SK-N-SH (cell line): ENCODE data around the gene UAP1L1.

Source experiments
- EZH2phosphoT487 ChIP-seq: fragments of 200-600 bp; sonication (generic); IDR thresholded peaks from 2 replicates; pipeline ENCODE4 v1.6.1; 2017; ENCODE audit warnings: low read depth, mixed run types, mild to moderate bottlenecking, antibody characterized with exemption, moderate library complexity, borderline replicate concordance
- FOXJ3 ChIP-seq: sonication (generic); formaldehyde crosslinking; IDR thresholded peaks from 2 replicates; pipeline ENCODE4 v1.5.1; 2020; ENCODE audit warnings: mild to moderate bottlenecking, missing genetic modification reagents
- GABPA ChIP-seq: IDR thresholded peaks from 2 replicates; pipeline ENCODE4 v1.4.0; 2012; ENCODE audit warnings: low read depth, mild to moderate bottlenecking
- MXI1 ChIP-seq: IDR thresholded peaks from 2 replicates; pipeline ENCODE4 v1.6.1; 2012; ENCODE audit warnings: mild to moderate bottlenecking, low read depth, low read length, improper control_type of control experiment
- POLR2AphosphoS5 ChIP-seq: IDR thresholded peaks from 2 replicates; pipeline ENCODE4 v1.6.1; 2012; ENCODE audit warnings: low read depth, low read length
- RAD21 ChIP-seq: IDR thresholded peaks from 2 replicates; pipeline ENCODE4 v1.6.1; 2012; ENCODE audit warnings: mild to moderate bottlenecking, low read length
- RFX5 ChIP-seq: IDR thresholded peaks from 2 replicates; pipeline ENCODE4 v1.6.1; 2012; ENCODE audit warnings: mild to moderate bottlenecking, improper control_type of control experiment, low read length
- SIN3A ChIP-seq: IDR thresholded peaks from 2 replicates; pipeline ENCODE4 v1.6.1; 2012; ENCODE audit warnings: low read depth, mild to moderate bottlenecking, low read length, moderate library complexity, borderline replicate concordance
- SMC3 ChIP-seq: IDR thresholded peaks from 2 replicates; pipeline ENCODE4 v1.6.1; 2012; ENCODE audit warnings: low read depth, low read length, improper control_type of control experiment
- TCF12 ChIP-seq: IDR thresholded peaks from 2 replicates; pipeline ENCODE4 v1.4.0; 2012
- YY1 ChIP-seq: IDR thresholded peaks from 2 replicates; pipeline ENCODE4 v1.4.0; 2012; ENCODE audit warnings: low read depth, mild to moderate bottlenecking
- TF ChIP-seq, protein P1 (sequence below): fragments of 200-600 bp; sonication (generic); IDR thresholded peaks from 2 replicates; pipeline ENCODE4 v1.6.1; 2017; ENCODE audit warnings: antibody characterized with exemption, mild to moderate bottlenecking, moderate library complexity
- TF ChIP-seq, protein P2 (sequence below): fragments of 150-350 bp; IDR thresholded peaks from 2 replicates; pipeline ENCODE4 v1.6.1; 2016; ENCODE audit warnings: mild to moderate bottlenecking, low read depth, low read length
- TF ChIP-seq, protein P3 (sequence below): IDR thresholded peaks from 2 replicates; pipeline ENCODE4 v1.4.0; 2012; ENCODE audit warnings: low read depth, borderline replicate concordance

DNA sequence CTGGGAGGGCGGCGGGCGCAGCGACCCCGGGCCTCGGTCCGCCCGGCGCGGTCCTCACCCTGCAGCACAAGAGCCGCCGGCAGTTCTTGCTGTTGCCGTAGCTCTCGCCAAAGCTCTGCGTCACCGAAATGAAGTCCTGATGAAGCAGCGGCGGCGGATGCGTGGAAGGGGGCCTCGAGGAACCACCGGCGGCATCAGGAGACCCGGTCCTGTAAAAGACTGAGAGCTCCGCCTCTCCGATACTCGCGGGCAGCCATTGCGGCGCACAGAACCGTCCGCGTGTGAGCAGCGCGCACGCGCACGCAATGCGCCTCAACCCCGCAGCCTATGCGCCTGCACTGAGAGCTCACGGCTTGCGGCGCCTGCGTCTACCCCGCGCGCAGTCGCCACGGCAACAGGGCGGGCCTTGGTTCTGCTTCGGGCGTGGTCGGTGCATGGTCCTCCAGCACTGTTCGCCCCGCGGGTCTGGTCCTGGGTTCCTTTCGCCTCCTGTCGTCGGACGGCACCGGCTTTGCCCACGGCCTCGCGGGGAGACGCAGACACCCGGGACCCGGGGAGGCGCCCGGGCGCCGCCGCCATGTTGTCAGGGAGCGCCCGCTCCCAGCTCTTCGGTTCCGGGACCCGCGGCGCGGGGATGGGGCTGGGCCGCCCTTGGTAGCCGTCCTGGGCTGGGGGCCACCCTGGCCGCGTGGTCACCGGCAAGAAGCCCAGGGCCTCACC is 52.3 kb downstream of the UAP1L1 start:
- peak; percentile 94 for TF ChIP-seq MXI1
- TF ChIP-seq RAD21, result no peak
- TF ChIP-seq, protein P1, sequence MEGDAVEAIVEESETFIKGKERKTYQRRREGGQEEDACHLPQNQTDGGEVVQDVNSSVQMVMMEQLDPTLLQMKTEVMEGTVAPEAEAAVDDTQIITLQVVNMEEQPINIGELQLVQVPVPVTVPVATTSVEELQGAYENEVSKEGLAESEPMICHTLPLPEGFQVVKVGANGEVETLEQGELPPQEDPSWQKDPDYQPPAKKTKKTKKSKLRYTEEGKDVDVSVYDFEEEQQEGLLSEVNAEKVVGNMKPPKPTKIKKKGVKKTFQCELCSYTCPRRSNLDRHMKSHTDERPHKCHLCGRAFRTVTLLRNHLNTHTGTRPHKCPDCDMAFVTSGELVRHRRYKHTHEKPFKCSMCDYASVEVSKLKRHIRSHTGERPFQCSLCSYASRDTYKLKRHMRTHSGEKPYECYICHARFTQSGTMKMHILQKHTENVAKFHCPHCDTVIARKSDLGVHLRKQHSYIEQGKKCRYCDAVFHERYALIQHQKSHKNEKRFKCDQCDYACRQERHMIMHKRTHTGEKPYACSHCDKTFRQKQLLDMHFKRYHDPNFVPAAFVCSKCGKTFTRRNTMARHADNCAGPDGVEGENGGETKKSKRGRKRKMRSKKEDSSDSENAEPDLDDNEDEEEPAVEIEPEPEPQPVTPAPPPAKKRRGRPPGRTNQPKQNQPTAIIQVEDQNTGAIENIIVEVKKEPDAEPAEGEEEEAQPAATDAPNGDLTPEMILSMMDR, result no peak
- TF ChIP-seq EZH2phosphoT487, result no peak
- no peak for TF ChIP-seq RFX5
- peak; percentile 83 for TF ChIP-seq POLR2AphosphoS5
- TF ChIP-seq FOXJ3 (CRISPR knock-in tag), result no peak
- no peak for TF ChIP-seq GABPA
- TF ChIP-seq YY1, result peak; percentile 92
- TF ChIP-seq, protein P2, sequence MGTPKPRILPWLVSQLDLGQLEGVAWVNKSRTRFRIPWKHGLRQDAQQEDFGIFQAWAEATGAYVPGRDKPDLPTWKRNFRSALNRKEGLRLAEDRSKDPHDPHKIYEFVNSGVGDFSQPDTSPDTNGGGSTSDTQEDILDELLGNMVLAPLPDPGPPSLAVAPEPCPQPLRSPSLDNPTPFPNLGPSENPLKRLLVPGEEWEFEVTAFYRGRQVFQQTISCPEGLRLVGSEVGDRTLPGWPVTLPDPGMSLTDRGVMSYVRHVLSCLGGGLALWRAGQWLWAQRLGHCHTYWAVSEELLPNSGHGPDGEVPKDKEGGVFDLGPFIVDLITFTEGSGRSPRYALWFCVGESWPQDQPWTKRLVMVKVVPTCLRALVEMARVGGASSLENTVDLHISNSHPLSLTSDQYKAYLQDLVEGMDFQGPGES, result no peak
- no peak for TF ChIP-seq TCF12
- peak; percentile 65; the same call in 1 of the 2 replicates for TF ChIP-seq SIN3A
- TF ChIP-seq, protein P3, sequence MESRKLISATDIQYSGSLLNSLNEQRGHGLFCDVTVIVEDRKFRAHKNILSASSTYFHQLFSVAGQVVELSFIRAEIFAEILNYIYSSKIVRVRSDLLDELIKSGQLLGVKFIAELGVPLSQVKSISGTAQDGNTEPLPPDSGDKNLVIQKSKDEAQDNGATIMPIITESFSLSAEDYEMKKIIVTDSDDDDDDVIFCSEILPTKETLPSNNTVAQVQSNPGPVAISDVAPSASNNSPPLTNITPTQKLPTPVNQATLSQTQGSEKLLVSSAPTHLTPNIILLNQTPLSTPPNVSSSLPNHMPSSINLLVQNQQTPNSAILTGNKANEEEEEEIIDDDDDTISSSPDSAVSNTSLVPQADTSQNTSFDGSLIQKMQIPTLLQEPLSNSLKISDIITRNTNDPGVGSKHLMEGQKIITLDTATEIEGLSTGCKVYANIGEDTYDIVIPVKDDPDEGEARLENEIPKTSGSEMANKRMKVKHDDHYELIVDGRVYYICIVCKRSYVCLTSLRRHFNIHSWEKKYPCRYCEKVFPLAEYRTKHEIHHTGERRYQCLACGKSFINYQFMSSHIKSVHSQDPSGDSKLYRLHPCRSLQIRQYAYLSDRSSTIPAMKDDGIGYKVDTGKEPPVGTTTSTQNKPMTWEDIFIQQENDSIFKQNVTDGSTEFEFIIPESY, result no peak
- no peak for TF ChIP-seq SMC3
